C4-2B (cell line): ENCODE measurements around the gene JDP2.

Experiments
- ZFX ChIP-seq: fragments of 450-650 bp; IDR thresholded peaks from 2 replicates; pipeline ENCODE4 v1.6.1; 2017
- TF ChIP-seq, protein P1 (sequence below): fragments of 450-650 bp; conservative IDR thresholded peaks from 2 replicates; pipeline ENCODE4 v1.5.1; 2017; ENCODE audit warnings: mild to moderate bottlenecking

DNA sequence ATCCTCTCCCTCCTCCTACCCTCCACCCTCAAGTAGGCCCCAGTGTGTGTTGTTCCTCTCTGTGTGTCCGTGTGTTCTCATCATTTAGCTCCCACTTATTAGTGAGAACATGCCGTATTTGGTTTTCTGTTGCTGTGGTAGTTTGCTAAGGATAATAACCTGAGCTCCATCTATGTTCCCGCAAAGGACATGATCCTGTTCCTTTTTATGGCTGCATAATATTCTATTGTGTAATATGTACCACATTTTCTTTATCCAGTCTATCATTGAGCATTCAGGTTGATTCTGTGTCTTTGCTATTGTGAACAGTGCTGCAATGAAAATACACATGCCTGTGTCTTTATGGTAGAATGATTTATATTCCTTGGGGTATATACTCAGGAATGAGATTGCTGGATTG, 30.5 kb downstream of the JDP2 start:
- TF ChIP-seq, protein P1, sequence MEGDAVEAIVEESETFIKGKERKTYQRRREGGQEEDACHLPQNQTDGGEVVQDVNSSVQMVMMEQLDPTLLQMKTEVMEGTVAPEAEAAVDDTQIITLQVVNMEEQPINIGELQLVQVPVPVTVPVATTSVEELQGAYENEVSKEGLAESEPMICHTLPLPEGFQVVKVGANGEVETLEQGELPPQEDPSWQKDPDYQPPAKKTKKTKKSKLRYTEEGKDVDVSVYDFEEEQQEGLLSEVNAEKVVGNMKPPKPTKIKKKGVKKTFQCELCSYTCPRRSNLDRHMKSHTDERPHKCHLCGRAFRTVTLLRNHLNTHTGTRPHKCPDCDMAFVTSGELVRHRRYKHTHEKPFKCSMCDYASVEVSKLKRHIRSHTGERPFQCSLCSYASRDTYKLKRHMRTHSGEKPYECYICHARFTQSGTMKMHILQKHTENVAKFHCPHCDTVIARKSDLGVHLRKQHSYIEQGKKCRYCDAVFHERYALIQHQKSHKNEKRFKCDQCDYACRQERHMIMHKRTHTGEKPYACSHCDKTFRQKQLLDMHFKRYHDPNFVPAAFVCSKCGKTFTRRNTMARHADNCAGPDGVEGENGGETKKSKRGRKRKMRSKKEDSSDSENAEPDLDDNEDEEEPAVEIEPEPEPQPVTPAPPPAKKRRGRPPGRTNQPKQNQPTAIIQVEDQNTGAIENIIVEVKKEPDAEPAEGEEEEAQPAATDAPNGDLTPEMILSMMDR = no peak
- TF ChIP-seq ZFX = no peak
